NCI-H1417 (cell line): ENCODE results near the gene LENG9.
"Not testable (repeated sequence)": the region's sequence is repeated elsewhere in the genome, so short reads cannot be mapped to it uniquely, and the experiment has no call there.

Experiments used
- DNase-seq, 3 experiments: peaks; one replicate each; lab custom pipeline; 2025; lab: John Stamatoyannopoulos, UW

The LENG9 gene

DNA sequence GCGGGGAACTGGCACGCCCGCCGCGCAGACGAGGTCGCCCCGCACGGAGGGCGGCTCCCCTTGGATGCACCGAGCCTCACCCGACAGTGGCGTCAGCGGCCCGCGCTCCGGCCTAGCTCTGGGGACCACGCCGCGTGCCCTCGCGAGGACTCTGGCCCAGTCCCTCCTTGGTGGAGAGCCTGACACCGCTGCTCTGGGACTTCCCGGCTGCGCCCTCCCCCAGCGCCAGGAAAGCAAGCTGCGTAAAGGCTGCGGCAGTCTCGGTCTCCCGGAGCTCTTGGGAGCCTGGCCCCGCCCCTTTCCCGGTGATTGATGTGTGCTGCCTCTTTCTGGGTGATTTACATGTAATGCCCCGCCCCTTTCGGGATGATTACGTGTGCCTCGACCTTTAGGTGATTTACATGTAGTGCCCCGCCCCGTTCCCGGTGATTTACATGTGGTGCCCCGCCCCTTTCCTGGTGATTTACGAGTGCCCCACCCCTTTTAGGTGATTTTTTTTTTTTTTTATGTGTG is at the start of gene LENG9:
Gene LENG9, minus strand, starts transcription at position 248 of the 513 bp plus-strand sequence. CDS start 252 bp downstream, outside the sequence.
- DNase-seq = peak; percentile 83 to 94 (median 85)

DNA sequence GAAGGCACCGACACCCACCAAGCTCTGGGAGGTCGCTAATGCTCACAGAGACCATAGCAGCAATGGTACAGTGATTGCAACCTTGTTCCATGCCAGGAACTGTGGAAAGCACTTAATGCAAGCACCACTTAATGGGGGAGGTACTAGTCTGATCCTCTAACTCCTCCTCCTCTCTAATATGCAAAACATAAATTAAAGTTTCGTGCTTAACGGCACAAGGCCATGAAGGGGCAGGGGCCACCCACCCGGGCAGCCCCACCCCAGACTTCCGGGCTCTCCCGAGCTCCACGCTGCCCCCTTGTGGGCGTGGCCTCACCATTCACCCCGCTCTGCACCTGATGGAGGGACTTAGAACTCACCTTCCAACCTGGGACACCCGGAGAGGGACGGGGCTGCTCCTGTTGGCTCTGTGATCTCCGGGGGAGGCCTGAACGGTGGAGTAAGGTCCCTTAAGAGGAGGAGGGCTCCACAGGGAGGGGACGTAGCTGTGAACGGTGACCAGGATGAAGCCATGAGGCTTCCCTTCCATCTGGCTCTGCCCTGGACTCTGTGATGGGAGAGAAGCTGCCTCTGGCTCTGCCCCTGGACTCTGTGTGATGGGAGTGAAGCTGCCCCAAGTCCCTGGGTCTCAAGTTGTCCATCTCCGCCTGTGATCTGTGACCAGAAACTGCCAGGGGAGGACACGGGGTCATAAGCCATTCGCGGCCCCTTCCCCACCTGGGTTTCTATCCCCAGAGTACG is 45.8 kb upstream of the LENG9 start:
- not testable (repeated sequence) for DNase-seq

DNA sequence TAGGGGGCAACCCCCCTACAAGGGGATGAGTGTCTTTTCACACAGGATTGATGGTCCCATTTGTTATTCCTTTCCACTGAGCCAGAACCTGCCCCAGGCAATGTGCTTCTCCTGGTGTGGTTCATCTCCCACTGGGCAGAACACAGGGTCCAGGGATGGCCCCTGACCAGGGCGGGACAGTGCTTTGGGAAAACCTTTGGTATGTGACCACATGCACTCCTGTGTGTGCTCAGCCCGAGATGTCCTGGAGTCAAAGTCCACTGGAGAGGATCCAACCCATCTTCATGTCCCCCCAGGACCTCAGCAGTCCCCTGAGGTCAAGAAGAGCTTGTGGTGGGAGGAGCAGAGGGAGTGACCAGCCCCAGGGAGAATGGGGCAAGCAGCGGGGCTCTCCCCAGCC is 44.9 kb upstream of the LENG9 start:
- DNase-seq = not testable (repeated sequence)

DNA sequence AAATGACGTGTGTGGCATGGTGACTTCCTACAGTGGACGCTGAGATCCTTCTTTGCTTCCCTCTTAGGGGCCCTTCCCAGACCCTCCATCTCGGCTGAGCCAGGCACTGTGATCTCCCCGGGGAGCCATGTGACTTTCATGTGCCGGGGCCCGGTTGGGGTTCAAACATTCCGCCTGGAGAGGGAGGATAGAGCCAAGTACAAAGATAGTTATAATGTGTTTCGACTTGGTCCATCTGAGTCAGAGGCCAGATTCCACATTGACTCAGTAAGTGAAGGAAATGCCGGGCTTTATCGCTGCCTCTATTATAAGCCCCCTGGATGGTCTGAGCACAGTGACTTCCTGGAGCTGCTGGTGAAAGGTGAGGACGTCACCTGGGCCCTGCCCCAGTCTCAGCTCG is 44.2 kb upstream of the LENG9 start:
- no peak for DNase-seq

DNA sequence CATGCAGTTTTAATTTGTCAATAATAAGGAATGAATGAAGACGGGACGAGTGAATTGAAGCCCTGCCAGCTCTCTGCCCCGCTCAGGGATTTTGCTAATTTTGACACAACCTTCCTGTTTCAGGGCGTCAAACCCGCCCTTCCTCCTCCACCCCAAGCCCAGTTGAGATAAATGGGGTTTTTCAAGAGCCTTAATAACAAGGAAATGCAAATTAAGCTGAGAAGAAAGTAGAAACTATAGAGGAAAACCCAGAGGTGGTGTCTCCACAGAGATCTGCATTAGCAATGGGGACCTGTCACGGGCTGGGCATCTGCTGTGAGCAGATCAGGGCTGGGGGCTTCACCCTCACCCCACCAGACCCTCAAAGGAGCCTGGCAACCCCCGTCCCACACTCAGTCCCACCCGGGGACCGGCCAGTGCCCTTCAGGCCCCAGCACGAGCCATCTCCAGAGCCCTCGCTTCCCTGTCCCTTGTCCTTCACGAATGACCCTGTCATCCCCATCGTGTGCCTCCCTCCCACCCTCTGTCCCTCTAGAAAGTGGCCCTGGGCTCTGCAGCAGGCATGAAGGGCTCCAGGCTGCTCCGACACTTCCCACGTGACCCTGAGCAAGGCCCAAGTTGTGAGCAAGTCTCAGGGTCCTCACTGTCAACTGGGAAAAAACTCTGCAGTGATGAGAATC is 43.6 kb upstream of the LENG9 start:
- DNase-seq = not testable (repeated sequence)

DNA sequence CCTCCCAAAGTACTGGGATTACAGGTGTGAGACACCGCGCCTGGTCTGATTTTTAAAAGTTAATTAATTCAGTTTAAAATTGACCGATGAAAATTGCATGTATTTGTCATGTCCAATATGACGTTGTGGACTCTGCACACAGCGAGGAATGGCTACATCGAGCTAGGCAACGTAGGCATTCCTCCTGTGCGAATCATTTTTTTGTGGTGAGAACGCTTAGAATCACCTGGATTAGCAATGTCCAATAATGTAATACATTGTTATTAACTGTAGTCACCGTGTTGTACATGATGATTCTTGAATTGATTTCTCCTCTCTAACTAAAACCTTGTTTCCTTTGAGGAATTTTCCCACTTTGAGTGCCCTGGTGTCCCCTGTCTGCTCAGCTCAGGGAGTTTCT is 42.5 kb upstream of the LENG9 start:
- no peak for DNase-seq

DNA sequence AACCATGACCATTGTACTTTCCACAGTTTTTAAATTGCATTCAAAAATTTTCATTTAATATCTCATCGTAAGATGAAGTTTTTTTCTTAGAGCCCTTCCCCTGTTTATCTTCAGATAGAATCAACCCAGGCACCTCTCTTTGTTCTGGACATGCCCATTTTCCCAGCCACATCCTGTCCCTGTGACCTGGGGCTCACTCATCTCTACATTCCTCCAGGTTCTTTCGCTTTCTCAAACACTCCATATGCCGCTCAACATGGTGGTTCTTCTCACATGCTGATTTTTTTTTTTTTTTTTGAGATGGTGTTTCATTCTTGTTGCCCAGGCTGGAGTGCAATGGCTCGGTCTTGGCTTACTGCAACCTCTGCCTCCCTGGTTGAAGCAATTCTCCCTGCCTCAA is 42.0 kb upstream of the LENG9 start:
- not testable (repeated sequence) for DNase-seq

DNA sequence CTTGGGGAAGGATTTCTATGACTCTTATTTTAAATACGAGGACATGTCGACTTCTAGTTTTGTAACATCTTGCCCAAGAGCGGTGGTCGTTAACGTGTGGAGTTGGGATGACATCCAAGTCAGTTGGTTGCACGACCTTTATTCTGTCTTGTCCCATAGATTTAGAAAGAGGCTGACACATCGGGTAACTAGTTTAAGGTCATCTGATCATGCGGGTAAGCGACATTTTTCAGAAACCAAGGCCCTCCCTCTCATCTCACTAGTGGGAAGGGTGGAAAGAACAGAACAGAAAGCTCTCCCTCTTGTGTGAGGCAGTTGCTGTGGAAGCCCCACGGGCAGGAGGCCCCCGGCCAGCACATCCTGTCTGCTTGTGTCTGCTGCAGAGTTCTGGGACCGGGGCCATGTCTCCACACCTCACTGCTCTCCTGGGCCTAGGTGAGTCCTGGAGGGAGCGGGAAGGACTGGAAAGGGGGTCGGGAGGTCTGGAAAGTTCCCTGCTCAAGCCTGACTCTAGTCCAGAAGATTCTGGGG is 39.0 kb upstream of the LENG9 start, which contains the start of gene LAIR2:
Gene LAIR2, plus strand, starts transcription at position 314 of the 531 bp plus-strand sequence. Its CDS starts 88 bp downstream, at position 402.
- no peak for DNase-seq

DNA sequence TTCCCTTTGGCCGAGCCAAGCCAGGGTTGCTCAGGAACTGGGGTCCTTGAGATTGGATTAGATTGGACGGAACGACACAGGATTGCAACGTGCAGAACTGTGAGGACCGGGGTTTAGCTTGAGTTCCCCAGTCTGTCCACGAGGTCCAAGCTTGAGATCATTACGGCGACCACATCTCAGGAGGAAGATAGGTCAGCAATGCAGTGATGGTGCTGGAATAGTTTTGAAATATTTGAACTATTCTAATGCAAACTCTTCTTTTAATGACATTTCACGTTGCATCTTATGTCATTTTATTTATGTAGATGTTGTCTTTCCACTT is 34.8 kb upstream of the LENG9 start:
- DNase-seq = not testable (repeated sequence)

DNA sequence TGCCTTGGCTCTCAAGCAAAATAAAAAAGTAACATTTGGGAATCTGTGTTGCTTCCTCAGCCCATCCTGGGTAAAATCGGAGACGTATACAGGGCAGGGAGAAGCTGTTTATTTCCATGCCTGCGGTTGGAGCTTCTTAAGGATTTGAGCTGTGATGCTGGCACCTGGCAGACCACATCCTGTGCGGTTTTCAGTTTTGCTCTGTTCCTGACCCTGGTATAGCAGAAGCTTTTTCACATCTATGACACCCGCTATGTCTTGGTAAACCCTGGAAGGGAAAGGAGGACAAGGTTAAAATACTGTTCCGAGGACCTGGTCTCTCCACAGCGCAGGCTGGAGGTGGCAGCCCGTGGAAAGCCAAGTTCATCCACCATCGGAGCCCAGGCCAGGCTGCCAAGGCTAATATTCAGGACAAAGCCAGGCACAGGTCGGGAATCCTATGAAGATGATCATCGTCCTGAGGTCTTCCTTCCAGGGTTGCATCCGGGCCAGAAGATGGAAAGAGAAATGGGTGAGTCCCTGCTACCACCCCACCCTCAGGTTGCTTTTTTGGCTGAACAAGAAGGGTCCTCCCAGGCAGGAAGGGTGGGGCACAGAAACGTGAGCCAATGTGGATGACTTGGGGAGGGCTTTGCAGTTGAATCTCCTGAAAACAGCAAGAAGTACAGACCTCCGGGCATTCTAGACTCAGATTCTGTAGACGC is 34.3 kb upstream of the LENG9 start:
- DNase-seq = not testable (repeated sequence)

DNA sequence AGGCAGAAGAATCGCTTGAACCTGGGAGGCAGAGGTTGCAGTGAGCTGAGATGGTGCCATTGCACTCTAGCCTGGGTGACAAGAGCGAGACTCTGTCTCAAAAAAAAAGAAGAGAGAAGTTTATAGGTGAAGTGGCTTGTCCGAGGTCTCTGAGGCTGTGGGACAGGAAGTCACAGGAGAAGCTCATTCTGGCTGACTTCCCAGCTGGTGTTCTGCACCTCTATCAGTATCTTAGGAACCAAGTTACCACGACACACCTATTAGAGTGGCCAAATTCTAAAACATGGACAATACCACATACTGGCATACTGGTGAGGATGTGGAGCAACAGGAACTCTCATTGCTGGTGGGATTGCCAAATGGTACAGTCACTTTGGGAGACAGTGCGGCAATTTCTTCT is 31.7 kb upstream of the LENG9 start:
- not testable (repeated sequence) for DNase-seq

DNA sequence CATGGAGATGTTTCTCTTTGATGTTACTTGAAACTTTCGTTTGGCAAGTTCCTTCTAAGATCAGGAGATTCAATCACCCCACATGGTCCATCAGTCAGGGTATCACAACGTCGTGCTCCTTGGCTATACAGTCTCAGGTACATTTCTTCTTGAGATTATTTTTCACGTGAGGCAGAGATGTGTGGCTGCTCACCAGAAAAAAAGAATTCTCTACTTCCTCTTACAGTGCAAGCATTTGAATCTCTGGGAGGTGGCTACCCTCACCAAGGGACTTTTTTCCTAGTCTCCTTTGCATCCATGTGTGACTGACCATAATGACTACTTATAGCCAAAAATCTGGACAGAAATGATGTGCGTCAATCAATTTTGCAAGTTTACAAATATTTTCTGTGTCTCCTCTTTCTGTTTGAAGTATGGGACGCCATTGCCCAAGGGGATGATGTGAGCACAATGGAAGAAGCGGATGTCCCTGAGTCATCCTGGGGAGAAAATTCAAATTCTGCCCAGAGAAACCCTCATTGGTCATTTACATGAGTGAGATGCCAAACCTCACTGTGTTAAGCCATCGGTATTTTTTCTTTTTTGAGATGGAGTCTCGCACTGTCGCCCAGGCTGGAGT is 30.5 kb upstream of the LENG9 start:
- DNase-seq = no peak

DNA sequence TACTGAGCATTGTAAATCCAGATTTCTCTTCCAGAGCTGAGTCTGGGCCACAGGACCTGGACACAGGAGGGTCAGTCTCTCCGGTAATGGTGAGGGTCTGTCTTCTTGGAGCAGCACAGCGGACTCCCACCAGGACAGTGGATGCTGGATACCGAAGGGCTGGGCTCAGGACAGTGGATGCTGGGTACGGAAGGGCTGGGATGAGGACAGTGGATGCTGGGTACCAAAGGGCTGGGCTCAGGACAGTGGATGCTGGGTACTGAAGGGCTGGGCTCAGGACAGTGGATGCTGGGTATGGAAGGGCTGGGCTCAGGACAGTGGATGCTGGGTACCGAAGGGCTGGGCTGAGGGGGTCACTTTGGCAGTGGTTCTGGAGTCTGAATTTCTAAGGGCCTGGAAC is 29.5 kb upstream of the LENG9 start:
- not testable (repeated sequence) for DNase-seq

DNA sequence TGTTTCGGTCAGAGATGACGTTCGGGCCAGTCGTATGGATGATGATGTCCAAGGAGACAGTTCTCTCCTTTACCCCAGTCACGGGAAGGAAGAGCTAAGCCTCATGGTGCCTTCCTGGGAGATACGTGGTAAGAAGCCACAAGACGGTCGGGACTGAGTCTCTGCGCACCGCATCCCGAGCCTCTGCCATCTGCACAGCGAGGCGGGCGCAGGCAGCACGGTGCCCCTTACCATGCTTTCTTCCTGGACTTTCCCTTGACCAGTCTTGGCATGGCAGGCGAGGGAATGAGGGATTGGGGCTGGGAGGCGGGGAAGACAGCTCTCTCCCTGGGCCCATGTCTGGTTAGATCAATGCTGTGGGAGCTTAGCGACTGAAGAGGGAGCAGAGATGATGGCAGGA is 29.0 kb upstream of the LENG9 start:
- DNase-seq = no peak

DNA sequence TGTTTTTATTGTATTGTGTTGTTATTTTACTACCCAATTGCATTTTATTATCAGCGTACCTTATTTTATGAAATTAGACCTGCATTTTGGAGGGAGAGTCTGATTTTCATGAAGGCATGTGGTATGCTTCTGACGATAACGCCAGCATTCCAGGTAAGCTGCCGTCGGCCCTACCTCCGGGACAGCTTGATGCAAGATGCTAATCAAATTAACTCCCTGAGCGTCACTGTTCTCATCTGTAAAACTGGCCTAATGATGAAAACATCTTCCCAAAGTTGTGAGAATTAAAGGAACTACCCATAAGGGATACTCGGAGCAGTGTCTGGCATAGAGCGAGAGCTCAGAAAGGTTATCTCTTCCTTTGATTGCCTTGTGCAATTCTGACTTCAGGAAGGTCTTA is 26.2 kb upstream of the LENG9 start:
- DNase-seq = no peak

DNA sequence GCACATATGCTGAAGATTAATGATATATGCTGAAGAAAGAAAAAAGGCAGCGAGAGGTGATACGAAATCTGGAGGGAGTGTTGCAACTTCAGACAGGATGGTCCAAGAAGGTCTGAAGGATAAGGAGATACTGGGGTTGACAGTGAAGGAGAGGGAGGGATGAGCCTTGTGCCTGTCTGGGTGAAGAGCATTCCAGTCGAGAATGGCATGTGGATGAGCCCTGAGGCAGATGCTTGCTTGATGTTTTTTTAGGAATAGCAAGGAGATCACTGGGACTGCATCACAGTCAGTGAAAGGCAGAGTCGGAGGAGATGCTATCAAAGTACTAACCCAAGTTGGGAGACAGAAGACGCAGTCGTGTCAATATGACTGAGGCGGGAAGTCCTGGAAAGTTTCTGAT is 25.8 kb upstream of the LENG9 start:
- DNase-seq = no peak

DNA sequence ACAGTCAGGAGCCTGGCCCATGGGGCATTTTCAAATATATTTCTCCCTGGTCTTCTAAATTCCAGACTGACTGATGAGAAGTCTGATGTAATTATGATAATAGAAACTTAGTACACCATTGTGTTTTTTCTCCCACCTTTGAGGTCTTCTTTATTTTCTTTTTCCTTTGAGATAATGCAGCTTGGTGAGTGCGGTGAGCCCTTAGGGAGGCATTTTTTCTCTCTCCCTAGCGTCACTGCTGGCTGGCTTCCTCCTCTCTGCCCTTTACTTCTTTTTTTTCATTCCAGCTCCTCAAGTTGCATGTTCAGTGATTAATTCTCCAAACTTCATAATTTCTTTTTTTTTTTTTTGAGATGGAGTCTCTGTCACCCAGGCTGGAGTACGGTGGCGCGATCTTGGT is 22.3 kb upstream of the LENG9 start:
- DNase-seq = no peak

DNA sequence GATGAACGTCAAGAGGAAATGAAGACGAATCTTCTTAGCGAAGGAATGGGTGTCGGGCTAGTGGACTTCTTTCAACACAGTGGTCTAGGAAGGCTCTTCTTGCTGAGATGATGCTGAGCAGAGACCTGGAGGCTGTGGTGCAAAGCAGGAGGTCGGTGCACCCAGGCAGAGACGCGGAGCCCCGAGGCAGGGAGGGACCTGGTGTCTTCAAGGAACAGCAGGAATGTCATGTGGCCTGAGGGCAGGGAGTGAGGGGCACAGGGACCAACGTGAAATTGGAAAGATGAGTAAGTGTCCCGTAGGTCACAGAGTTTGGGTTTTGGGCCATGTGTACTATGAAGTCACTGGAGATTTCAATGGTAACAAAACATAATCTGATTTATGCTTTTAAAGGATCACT is 20.9 kb upstream of the LENG9 start:
- no peak for DNase-seq

DNA sequence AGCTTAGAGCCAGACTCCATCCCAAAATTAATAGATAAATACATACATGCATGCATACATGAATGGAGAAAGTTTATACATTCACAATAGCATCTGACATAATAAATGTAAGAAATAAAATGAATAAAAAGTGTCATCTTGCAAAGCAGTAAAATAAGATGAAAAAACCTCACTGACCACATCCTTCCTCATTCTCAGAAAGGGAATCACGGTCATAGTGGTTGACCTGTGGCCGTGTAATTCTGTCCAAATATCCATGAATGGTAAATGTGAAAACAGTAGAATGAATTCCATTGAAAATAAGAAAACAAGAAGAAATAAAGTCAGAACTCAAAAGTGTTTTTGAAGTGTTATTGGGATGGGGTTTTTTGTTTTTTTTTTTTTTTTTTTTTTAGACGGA is 19.3 kb upstream of the LENG9 start:
- DNase-seq = no peak

DNA sequence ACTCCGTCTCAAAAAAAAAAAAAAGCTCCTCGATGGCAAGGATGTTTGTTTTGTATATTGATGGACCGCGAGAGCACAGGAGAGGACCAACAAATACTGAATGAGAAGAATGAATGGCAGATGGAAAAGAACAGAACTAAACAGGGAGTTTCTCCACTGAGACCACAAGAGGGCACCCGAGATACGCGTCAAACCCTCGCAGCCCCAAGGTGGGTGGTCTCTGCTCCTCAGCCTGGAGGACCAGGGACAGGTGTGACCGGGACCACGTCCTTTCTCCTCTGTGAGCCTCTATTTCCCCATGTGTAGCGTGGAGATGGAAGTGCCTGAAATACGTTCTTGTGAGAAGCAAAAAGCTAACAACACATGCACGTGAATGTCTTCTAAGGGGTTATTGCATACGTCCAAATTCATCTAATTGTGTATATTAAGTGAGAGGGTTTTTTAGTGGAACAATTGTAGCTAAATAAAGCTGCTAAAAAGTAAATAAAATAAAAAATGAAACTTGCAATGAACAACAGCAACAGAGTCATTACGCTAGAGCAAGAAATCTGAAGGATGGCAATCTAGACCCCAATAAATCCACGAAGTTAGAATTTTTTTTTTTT is 17.9 kb upstream of the LENG9 start:
- DNase-seq = peak; percentile 34 to 71 (median 36)

DNA sequence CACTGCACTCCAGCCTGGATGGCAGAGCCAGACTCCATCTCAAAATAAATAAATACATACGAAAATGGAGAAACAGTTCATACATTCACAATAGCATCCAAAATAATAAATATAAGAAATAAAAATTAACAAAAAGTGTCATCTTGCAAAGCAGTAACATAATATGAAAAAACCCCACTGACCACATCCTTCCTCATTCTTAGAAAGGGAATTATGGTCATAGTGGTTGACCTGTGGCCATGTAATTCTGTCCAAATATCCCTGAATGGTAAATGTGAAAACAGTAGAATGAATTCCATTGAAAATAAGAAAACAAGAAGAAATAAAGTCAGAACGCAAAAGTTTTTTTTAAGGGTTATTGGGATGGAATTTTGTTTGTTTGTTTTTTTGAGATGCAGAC is 16.5 kb upstream of the LENG9 start:
- DNase-seq = no peak
